ENCODE results near the gene KDM5C. TPM values are rescaled to one million over a fixed set of nuclear protein-coding genes. Genes with fewer than 3 reads are reported as not detected.

The KDM5C gene
- total RNA-seq, 1 experiment from 2014 or later, result 98.7 TPM

- H3K14ac ChIP-seq (ENCODE audit: insufficient read depth, low read length), result no peak overlapping the region
- H3K27me3 ChIP-seq (ENCODE audit: insufficient read depth, low read length), result no peaks in the 10 kb centered on the region
- no peak overlapping the region for H4K8ac ChIP-seq (replicated peaks; ENCODE audit: insufficient read length, low read depth, low read length)
- no peak overlapping the region for H2BK120ac ChIP-seq (ENCODE audit: low read depth, low read length, poor library complexity, severe bottlenecking)
- no peak overlapping the region for H3K18ac ChIP-seq (ENCODE audit: insufficient read length, low read depth, low read length)
- Mint-ChIP-seq H3K27ac (no peak overlapping the region), H3K4me1 (no peaks in the 10 kb centered on the region), H3K27me3 (ENCODE audit: low read depth) (no peaks in the 10 kb centered on the region; the same call in 1 of the 2 replicates), H3K4me3 (no peak overlapping the region), H3K36me3 (ENCODE audit: insufficient read depth in 1 of 3, low read depth in 3 of 3) (peaks cover 21 to 29% (median 27%) of the 10 kb centered on the region in 3 experiments), H3K9me3 (peaks cover 66% of the 10 kb centered on the region in 2 experiments)
- H3K79me2 ChIP-seq (ENCODE audit: insufficient read depth, low read length), result no peaks in the 10 kb centered on the region
- no peak overlapping the region for H3K9ac ChIP-seq (ENCODE audit: extremely low read depth, insufficient read length, low read length)
- WGBS (ENCODE audit: extremely low coverage, insufficient read length, low lambda C conversion rate), result no CpG with 5 or more reads among the region's 2 CpGs
- H2BK5ac ChIP-seq (ENCODE audit: insufficient read length, low read length), result no peak overlapping the region
- H2BK20ac ChIP-seq (ENCODE audit: low read depth, low read length, poor library complexity, severe bottlenecking), result no peak overlapping the region
- no peak overlapping the region for H3K27ac ChIP-seq (ENCODE audit: insufficient read length, low read depth, low read length)
- H4K5ac ChIP-seq (ENCODE audit: insufficient read length, low read depth, low read length), result no peak overlapping the region
- no peak overlapping the region for H2BK12ac ChIP-seq (ENCODE audit: insufficient read length, low read depth, low read length)
- H3K56ac ChIP-seq (ENCODE audit: insufficient read length, low read depth, low read length), result no peak overlapping the region
- peaks cover 35% of the 10 kb centered on the region for H3K9me3 ChIP-seq (ENCODE audit: control insufficient read depth, low read depth, low read length)
- TF ChIP-seq CTCF (conservative IDR thresholded peaks at IDR 0.05), result no peak
- no peak overlapping the region for H4K91ac ChIP-seq (ENCODE audit: insufficient read length, low read depth, low read length)
- no peak overlapping the region for H2AFZ ChIP-seq (ENCODE audit: low read length)
- H3K79me1 ChIP-seq (ENCODE audit: insufficient read depth, low read depth, low read length, poor library complexity, severe bottlenecking), result no peaks in the 10 kb centered on the region
- no peak overlapping the region for H2BK15ac ChIP-seq (ENCODE audit: low read depth, low read length)
- DNase-seq, result no peak
- no peaks in the 10 kb centered on the region for H3K23me2 ChIP-seq (ENCODE audit: insufficient read length, low read depth, low read length, poor library complexity, severe bottlenecking)
- no peaks in the 10 kb centered on the region for H3K4me1 ChIP-seq (ENCODE audit: insufficient read depth, low read length)
- no peaks in the 10 kb centered on the region for H4K20me1 ChIP-seq (ENCODE audit: control insufficient read depth, insufficient read depth, insufficient read length)
- H3K4me2 ChIP-seq (ENCODE audit: insufficient read depth, insufficient read length, low read length), result no peak overlapping the region
- H3K4ac ChIP-seq (ENCODE audit: low read depth, low read length), result no peak overlapping the region
- no peak overlapping the region for H3T11ph ChIP-seq (ENCODE audit: low read length)
- no peak overlapping the region for H2AK5ac ChIP-seq (ENCODE audit: insufficient read length, low read length)
- no peak overlapping the region for H3K23ac ChIP-seq (ENCODE audit: insufficient read length, low read depth, low read length)
Observed at GRCh38 chrX:53156207-53156596, 68.8 kb downstream of the KDM5C start.
